HepG2 (cell line): ENCODE results near the gene HDAC4. TPM values are rescaled to one million over a fixed set of nuclear protein-coding genes. Genes with fewer than 3 reads are reported as not detected.

Experiments
- AHDC1 ChIP-seq: sonication (generic); formaldehyde crosslinking; IDR thresholded peaks from 2 replicates; pipeline ENCODE4 v1.5.1; 2020; ENCODE audit warnings: mild to moderate bottlenecking, missing genetic modification reagents, borderline replicate concordance
- BRD4 ChIP-seq: sonication (generic); formaldehyde crosslinking; IDR thresholded peaks from 2 replicates; pipeline ENCODE4 v1.4.0; 2020; ENCODE audit warnings: missing genetic modification reagents
- CHD2 ChIP-seq: IDR thresholded peaks from 2 replicates; pipeline ENCODE4 v1.6.1; 2011; ENCODE audit warnings: low read depth, low read length, improper control_type of control experiment
- EEA1 ChIP-seq: sonication (generic); formaldehyde crosslinking; IDR thresholded peaks from 2 replicates; pipeline ENCODE4 v1.5.1; 2020; ENCODE audit warnings: mild to moderate bottlenecking, missing genetic modification reagents, borderline replicate concordance
- GABPB1 ChIP-seq: IDR thresholded peaks from 2 replicates; pipeline ENCODE4 v1.6.1; 2016; ENCODE audit warnings: mild to moderate bottlenecking, missing genetic modification reagents, moderate library complexity, missing compliant biosample characterization
- HDAC2 ChIP-seq: sonication (generic); formaldehyde crosslinking; IDR thresholded peaks from 2 replicates; pipeline ENCODE4 v1.4.0; 2020; ENCODE audit warnings: missing genetic modification reagents
- HINFP ChIP-seq: sonication (generic); formaldehyde crosslinking; IDR thresholded peaks from 2 replicates; pipeline ENCODE4 v1.4.0; 2020; ENCODE audit warnings: low read depth, mild to moderate bottlenecking, missing genetic modification reagents
- LCORL ChIP-seq, 2 experiments: fragments of 450-650 bp in 1 of 2; sonication (generic) in 1 of 2; formaldehyde crosslinking in 1 of 2; IDR thresholded peaks; 2 replicates each; pipeline versions ENCODE4 v1.5.0 to v1.6.1; 2017 to 2020; ENCODE audit warnings: antibody characterized with exemption in 1 of 2, missing genetic modification reagents in 1 of 2
- MAX ChIP-seq: IDR thresholded peaks from 2 replicates; pipeline ENCODE4 v1.6.1; 2012; ENCODE audit warnings: inconsistent platforms
- NCOA5 ChIP-seq: sonication (generic); formaldehyde crosslinking; IDR thresholded peaks from 2 replicates; pipeline ENCODE4 v1.4.0; 2020; ENCODE audit warnings: missing genetic modification reagents
- NFE2L1 ChIP-seq: sonication (generic); formaldehyde crosslinking; IDR thresholded peaks from 2 replicates; pipeline ENCODE4 v1.4.0; 2020; ENCODE audit warnings: missing genetic modification reagents, mild to moderate bottlenecking, borderline replicate concordance
- NFRKB ChIP-seq: fragments of 450-650 bp; IDR thresholded peaks from 2 replicates; pipeline ENCODE4 v1.6.1; 2017
- POGZ ChIP-seq: sonication (generic); formaldehyde crosslinking; IDR thresholded peaks from 2 replicates; pipeline ENCODE4 v1.4.0; 2020; ENCODE audit warnings: mild to moderate bottlenecking, missing genetic modification reagents
- PRMT3 ChIP-seq: sonication (generic); formaldehyde crosslinking; IDR thresholded peaks from 2 replicates; pipeline ENCODE4 v1.8.1; 2022; ENCODE audit warnings: low read depth, mild to moderate bottlenecking, moderate library complexity, missing genetic modification reagents, borderline replicate concordance
- REXO4 ChIP-seq: sonication (generic); formaldehyde crosslinking; IDR thresholded peaks from 2 replicates; pipeline ENCODE4 v1.8.0; 2022; ENCODE audit warnings: missing genetic modification reagents, mild to moderate bottlenecking, borderline replicate concordance
- YY1 ChIP-seq: IDR thresholded peaks from 2 replicates; pipeline ENCODE4 v1.6.1; 2011; ENCODE audit warnings: low read length, low read depth, moderate library complexity, mild to moderate bottlenecking; ENCODE audit not compliant: insufficient read depth, insufficient replicate concordance
- ZBTB21 ChIP-seq: sonication (generic); formaldehyde crosslinking; IDR thresholded peaks from 2 replicates; pipeline ENCODE4 v1.4.0; 2020; ENCODE audit warnings: missing genetic modification reagents
- ZC3H13 ChIP-seq: sonication (generic); formaldehyde crosslinking; IDR thresholded peaks from 2 replicates; pipeline ENCODE4 v1.8.1; 2023; ENCODE audit warnings: mild to moderate bottlenecking, missing genetic modification reagents, moderate library complexity
- ZFP36 ChIP-seq: fragments of 150-350 bp; IDR thresholded peaks from 2 replicates; pipeline ENCODE4 v1.6.1; 2018; ENCODE audit warnings: borderline replicate concordance, low read length, low read depth; ENCODE audit not compliant: partially characterized antibody
- ZFP82 ChIP-seq: sonication (generic); formaldehyde crosslinking; IDR thresholded peaks from 2 replicates; pipeline ENCODE4 v1.5.1; 2020; ENCODE audit warnings: mild to moderate bottlenecking, missing genetic modification reagents, borderline replicate concordance
- ZFYVE20 ChIP-seq: sonication (generic); formaldehyde crosslinking; IDR thresholded peaks from 2 replicates; pipeline ENCODE4 v1.8.0; 2023; ENCODE audit warnings: low read depth, mild to moderate bottlenecking, moderate library complexity, missing genetic modification reagents, borderline replicate concordance
- ZNF619 ChIP-seq: sonication (generic); formaldehyde crosslinking; IDR thresholded peaks from 2 replicates; pipeline ENCODE4 v1.4.0; 2020; ENCODE audit warnings: mild to moderate bottlenecking, missing genetic modification reagents
- polyA plus RNA-seq, 8 experiments: library from polyadenylated mRNA; depleted of rRNA in 3 of 8; stranded (reverse) in 7 of 8; unstranded in 1 of 8; fragments of >200 nt; fragmentation: Illumina TruSeq in 4 of 8; extraction: Trizol in 4 of 8; gene quantifications; 2 replicates each; pipeline versions ENCODE4 v1.2.1 to v1.2.3, GENCODE V29; 2011 to 2016; ENCODE audit warnings: low read depth in 4 of 8, missing spikeins in 1 of 8, mixed read lengths in 1 of 8; ENCODE audit not compliant: insufficient read depth in 1 of 8
- total RNA-seq, 5 experiments: library from RNA; depleted of rRNA; stranded (reverse); fragments of >200 nt; fragmentation: Illumina TruSeq; extraction: Trizol; gene quantifications; 2 replicates each; pipeline ENCODE4 v1.2.3, GENCODE V29; 2016; ENCODE audit warnings: low read depth in 1 of 5

The HDAC4 gene
- total and polyA plus RNA-seq, 2 of the 13 experiments (the other 11 are each of a cell fraction or from before 2014, with no cell fraction given) = 10.1 to 11.5 TPM

- TF ChIP-seq ZBTB21 (CRISPR knock-in tag) (no peak), ZFYVE20 (no peak), NFRKB (no peak), EEA1 (CRISPR knock-in tag) (no peak), NFE2L1 (CRISPR knock-in tag) (no peak), BRD4 (no peak), NCOA5 (CRISPR knock-in tag) (no peak), PRMT3 (CRISPR knock-in tag) (no peak), REXO4 (CRISPR knock-in tag) (no peak), CHD2 (no peak), LCORL (IDR thresholded peaks at IDR 0.05) (no peak), LCORL (CRISPR knock-in tag; IDR thresholded peaks at IDR 0.05) (peak; percentile 72; the same call in 1 of the 2 replicates), HINFP (CRISPR knock-in tag) (no peak), MAX (no peak), AHDC1 (CRISPR knock-in tag) (peak; percentile 67; the same call in 1 of the 2 replicates), ZFP82 (CRISPR knock-in tag) (no peak), POGZ (peak; percentile 41; the same call in 1 of the 2 replicates), ZNF619 (CRISPR knock-in tag) (no peak), ZFP36 (no peak), GABPB1 (CRISPR knock-in tag) (no peak), YY1 (no peak), ZC3H13 (CRISPR knock-in tag) (no peak), HDAC2 (peak; percentile 54)
Measured at GRCh38 chr2:239223310-239224198, 177.3 kb downstream of the HDAC4 start (continued).
